ENCODE results near the gene AFAP1.

DNA sequence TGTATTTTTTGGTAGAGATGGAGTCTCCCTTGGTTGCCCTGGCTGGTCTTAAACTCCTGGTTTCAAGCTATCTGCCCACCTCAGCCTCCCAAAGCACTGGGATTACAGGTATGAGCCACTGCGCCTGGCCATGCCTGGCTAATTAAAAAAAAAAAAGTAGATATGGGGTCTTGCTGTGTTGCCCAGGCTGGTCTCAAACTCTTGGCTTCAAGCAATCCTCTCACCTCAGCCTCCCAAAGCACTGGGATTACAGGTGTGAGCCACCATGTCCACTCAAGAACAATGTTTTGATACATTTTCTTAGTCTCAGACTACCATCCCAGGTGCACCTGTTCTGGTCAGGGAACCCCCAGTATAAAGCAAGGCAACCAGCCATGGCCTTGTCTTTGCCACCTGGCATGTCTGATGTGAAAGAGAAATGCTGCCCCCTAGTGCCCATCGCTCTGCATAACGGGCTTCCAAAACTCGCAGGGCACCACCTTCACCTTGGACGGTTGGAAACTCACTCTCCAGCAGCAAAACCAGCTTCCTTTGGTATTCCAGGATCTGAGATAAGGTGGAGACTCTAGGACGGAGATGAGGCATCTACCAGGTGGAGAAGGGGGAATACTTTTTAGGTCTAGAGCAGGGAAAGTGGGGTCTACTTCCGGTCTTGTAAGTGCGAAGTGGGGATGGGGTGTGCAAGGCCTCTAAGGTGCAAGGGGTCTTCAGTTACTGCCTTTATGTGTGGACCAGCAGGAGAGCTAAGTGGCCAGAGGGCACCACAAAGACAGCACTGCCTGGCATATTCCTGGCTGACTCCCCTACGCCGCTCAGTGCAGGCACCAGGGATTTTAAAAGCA lies 47.7 kb upstream of the AFAP1 start:
- no peak for TF ChIP-seq EZH2 (IDR thresholded peaks at IDR 0.05; ENCODE audit: borderline replicate concordance, insufficient read depth, low read depth, low read length, poor library complexity, severe bottlenecking)
- TF ChIP-seq, protein P1, sequence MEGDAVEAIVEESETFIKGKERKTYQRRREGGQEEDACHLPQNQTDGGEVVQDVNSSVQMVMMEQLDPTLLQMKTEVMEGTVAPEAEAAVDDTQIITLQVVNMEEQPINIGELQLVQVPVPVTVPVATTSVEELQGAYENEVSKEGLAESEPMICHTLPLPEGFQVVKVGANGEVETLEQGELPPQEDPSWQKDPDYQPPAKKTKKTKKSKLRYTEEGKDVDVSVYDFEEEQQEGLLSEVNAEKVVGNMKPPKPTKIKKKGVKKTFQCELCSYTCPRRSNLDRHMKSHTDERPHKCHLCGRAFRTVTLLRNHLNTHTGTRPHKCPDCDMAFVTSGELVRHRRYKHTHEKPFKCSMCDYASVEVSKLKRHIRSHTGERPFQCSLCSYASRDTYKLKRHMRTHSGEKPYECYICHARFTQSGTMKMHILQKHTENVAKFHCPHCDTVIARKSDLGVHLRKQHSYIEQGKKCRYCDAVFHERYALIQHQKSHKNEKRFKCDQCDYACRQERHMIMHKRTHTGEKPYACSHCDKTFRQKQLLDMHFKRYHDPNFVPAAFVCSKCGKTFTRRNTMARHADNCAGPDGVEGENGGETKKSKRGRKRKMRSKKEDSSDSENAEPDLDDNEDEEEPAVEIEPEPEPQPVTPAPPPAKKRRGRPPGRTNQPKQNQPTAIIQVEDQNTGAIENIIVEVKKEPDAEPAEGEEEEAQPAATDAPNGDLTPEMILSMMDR (IDR thresholded peaks at IDR 0.05) = peak; percentile 35

Data from B cell (primary cell).